ENCODE results near the gene PCDHGA8.

DNA sequence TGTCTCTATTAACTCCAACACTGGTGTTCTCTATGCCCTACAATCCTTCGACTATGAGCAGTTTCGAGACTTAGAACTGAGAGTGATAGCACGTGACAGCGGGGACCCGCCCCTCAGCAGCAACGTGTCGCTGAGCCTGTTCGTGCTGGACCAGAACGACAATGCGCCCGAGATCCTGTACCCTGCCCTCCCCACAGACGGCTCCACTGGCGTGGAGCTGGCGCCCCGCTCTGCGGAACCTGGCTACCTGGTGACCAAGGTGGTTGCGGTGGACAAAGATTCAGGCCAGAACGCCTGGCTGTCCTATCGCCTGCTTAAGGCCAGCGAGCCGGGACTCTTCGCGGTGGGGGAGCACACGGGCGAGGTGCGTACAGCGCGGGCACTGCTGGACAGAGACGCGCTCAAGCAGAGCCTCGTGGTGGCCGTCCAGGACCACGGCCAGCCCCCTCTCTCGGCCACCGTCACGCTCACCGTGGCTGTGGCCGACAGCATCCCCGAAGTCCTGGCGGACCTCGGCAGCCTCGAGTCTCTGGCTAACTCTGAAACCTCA is 30.4 kb downstream of the PCDHGA8 start:
- TF ChIP-seq, protein P1, sequence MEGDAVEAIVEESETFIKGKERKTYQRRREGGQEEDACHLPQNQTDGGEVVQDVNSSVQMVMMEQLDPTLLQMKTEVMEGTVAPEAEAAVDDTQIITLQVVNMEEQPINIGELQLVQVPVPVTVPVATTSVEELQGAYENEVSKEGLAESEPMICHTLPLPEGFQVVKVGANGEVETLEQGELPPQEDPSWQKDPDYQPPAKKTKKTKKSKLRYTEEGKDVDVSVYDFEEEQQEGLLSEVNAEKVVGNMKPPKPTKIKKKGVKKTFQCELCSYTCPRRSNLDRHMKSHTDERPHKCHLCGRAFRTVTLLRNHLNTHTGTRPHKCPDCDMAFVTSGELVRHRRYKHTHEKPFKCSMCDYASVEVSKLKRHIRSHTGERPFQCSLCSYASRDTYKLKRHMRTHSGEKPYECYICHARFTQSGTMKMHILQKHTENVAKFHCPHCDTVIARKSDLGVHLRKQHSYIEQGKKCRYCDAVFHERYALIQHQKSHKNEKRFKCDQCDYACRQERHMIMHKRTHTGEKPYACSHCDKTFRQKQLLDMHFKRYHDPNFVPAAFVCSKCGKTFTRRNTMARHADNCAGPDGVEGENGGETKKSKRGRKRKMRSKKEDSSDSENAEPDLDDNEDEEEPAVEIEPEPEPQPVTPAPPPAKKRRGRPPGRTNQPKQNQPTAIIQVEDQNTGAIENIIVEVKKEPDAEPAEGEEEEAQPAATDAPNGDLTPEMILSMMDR (IDR thresholded peaks at IDR 0.05), result no peak
- TF ChIP-seq POLR2A (IDR thresholded peaks at IDR 0.05), result no peak
